PC-9 (cell line): ENCODE data around the gene CNBD2.

Experiments
- CTCF ChIP-seq: fragments of 200-600 bp; sonication (generic); conservative IDR thresholded peaks from 2 replicates; pipeline ENCODE4 v1.6.1; 2017; ENCODE audit warnings: mixed run types, antibody characterized with exemption, mild to moderate bottlenecking, moderate library complexity
- EZH2 ChIP-seq: fragments of 200-600 bp; sonication (generic); IDR thresholded peaks from 2 replicates; pipeline ENCODE4 v1.8.0; 2017; ENCODE audit warnings: antibody characterized with exemption, low read depth

DNA sequence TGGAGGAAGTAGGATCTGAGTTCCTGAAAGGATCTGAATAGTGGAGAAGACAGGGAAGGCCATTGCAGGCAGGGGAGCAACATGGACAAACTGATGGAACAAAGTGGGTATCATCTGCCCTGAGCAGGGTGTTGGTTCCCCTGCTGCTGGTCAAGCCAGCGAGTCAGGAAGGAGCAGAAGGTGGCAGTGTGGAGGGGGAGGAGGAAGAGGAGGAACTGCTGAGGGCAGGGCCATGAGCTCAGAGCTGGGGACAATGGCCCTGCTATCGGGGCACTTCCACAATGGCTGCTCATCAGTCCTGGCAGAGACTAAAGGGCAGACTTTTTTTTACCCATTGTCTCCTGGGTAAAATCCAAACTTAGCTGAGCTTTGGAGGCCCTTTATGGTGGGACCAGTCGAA is 13.6 kb downstream of the CNBD2 start:
- no peak for TF ChIP-seq CTCF
- no peak for TF ChIP-seq EZH2
